Measurements from ENCODE around the gene INSR. TPM values are rescaled to one million over a fixed set of nuclear protein-coding genes. Genes with fewer than 3 reads are reported as not detected.
"Not testable (repeated sequence)": the region's sequence is repeated elsewhere in the genome, so short reads cannot be mapped to it uniquely, and the experiment has no call there.

The INSR gene
- polyA plus RNA-seq, 4 donors: 23.1 to 28.1 (median 26.4) TPM

DNA sequence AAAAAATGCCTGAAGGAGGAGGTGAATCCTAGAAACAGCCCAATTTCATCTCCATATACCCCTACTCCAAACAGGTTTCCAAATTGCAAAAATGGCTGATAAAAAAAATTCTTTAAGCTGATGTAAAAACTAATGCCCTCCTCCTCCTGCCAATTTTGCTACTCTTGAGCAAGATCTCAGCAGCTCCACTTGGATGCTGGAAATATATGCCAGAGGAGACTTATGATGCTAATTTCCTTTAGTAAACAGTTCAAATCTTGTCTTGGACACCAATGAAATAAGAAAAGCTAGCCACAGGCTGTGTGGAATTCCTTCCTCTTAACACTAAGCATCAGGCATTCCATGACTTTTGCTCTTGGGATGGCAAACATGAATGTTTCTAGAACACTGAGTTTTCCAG lies 67.5 kb downstream of the INSR start:
- no peak for DNase-seq (ENCODE audit: low read depth in 4 of 4, low spot score in 3 of 4)

DNA sequence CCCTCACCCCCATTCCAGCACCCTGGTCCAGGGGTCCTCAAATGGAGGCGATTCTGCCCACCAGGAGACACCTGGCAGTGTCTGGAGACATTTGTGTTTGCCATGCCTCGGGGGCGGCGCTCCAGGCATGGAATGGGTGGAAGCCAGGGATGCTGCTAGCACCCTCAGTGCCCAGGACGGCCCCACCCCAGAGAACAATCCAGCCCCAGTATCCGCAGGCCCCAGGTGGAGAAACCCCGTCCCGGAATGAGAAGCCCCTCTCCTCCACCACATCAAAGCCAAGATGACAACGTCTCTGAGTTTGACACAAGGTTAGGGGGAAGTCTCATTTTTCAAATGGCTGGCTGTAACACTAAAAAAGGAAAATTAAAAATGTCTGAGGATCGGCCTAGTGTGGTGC lies 68.5 kb downstream of the INSR start:
- DNase-seq (ENCODE audit: low read depth in 4 of 4, low spot score in 3 of 4): no peak

DNA sequence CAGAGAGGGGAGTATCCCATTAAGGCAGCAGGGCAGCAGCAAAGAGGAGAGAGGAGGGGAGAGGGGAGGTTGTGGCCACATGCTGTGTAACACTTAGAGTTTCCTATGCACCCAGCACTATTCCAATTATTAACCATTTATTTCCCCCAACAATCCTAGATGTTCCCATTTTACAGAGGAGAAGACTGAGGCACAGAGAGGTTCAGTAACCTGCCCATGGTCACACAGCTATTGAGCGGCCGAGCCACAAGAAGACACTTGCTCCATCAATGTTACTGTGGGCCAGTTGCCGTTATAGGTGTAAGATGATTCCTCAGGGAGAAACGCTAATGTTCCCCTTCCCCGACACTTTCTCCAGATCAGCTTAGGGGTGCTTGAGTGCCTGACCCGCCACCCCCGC lies 69.2 kb downstream of the INSR start:
- no peak for DNase-seq (ENCODE audit: low read depth in 4 of 4, low spot score in 3 of 4)

DNA sequence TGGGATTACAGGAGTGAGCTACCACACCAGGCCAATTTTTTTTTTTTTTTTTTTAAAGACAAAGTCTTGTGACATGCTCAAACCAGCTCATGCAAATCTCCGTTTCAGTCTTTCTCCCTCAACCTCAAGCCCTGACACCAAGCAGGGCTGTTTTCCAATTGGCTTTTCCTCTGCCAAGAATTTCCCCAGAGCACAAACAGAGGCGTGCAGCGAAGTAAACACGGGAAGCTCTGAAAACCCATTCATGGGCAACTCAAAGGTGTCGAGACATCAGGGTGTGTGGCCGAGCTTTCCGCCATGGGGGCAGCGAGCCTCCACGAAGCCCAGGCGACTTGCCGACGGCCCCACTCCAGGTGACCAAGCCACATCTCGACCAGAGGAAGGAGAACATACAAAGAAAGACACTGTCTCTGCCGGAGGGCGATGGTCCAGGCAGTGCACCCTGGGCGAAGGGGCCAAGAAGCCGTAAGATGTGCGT lies 70.0 kb downstream of the INSR start:
- DNase-seq (ENCODE audit: low read depth in 4 of 4, low spot score in 3 of 4): no peak

DNA sequence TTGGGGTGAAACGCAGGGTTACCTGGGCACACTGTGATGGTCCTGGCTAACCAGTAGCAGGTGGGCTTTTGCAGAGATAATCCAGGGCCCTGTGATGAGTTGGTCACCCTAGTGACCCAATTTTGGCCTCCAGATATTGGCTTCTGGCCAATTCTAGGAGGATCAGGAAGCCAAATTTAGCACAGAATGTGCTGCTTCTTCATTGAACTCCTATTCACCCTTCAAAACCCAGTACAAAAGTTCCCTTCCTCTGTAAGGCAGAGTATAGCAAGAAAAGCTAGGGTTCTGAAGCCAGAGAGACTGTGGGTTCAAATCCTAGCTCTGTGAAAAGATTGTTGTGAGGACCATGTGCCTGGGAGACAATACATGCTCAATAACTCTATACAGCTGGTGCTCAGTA lies 70.8 kb downstream of the INSR start:
- no peak for DNase-seq (ENCODE audit: low read depth in 4 of 4, low spot score in 3 of 4)

DNA sequence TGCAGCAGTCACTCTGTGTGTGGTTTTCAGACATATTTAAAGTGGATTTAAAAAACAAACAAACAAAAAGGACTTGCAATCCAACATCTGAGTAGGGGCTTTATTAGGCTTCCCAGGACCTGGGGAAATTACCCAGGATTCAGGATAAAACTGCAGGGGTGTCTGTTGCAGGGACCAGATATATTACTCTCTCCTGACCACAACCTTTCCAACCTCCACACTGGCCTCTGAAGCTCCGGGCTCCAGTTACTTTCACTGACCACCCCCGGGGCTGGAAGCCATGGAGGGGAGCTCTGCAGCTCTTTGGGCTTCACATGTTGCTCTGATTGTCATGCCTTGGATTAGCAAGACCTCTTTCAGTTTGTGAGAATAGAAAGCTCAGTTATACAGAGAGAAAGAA lies 75.2 kb downstream of the INSR start:
- no peak for DNase-seq (ENCODE audit: low read depth in 4 of 4, low spot score in 3 of 4)

DNA sequence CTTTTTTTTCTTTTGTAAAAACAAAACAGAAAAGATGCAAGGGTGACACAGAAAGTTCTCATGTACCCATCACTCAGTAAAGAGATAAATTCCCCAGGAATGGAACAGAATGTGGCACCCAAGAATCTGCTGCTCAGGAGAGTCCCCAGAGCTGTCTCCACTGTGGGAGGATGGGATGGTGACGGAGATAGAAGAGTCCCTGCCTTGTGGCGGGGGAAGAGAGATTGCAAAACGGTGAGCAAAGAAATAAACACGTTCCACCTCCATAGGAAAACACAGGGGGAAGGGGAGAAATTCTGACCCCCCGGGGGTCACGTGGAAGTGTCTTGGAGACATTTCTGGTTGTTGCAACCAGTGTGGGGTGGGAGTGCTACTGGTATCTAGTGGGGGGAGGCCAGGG lies 76.4 kb downstream of the INSR start:
- no peak for DNase-seq (ENCODE audit: low read depth in 4 of 4, low spot score in 3 of 4)

DNA sequence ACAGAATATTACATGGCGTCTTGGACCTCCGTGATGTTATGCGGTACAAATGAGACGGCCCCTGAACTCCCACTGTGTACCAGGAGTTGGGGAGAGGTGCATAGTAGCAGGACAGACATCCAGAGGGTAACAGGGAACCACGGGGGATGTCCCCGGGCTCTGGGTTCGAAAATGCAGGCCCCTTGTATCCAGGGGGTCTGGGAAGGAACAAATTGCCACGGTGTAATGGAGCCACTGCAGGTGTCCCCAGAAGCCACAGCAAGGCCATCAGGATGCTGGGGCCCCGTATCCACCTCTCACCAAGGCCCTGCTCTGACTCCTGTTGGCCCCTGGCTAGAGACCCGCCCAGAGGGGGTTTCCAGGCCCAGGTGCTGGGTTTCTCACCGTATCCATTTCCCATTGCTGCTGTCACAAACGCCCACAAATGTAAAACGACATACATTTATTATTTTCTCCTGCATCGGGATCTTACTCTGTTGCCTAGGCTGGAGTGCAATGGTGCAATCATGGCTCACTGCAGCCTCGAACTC lies 77.8 kb downstream of the INSR start:
- no peak for DNase-seq (ENCODE audit: low read depth in 4 of 4, low spot score in 3 of 4)

DNA sequence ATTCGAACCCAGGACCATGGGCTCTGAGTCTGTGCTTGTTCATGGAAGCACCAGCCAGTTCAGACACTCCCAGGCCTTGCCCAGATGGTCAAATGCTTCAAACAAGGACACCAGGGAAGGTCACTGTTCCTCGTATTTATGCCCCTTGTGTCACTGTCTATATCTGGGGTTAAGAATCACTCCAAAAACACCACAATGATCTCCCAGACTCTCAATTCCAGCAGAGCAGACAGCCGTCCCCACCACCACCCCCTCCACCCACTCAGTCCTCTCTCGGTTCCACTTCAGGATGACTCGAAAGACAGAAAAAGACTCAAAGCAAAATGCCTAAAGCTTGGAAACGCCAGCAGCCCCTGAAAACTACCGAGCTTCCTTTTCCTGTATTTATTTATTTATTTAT lies 79.0 kb downstream of the INSR start:
- no peak for DNase-seq (ENCODE audit: low read depth in 4 of 4, low spot score in 3 of 4)

DNA sequence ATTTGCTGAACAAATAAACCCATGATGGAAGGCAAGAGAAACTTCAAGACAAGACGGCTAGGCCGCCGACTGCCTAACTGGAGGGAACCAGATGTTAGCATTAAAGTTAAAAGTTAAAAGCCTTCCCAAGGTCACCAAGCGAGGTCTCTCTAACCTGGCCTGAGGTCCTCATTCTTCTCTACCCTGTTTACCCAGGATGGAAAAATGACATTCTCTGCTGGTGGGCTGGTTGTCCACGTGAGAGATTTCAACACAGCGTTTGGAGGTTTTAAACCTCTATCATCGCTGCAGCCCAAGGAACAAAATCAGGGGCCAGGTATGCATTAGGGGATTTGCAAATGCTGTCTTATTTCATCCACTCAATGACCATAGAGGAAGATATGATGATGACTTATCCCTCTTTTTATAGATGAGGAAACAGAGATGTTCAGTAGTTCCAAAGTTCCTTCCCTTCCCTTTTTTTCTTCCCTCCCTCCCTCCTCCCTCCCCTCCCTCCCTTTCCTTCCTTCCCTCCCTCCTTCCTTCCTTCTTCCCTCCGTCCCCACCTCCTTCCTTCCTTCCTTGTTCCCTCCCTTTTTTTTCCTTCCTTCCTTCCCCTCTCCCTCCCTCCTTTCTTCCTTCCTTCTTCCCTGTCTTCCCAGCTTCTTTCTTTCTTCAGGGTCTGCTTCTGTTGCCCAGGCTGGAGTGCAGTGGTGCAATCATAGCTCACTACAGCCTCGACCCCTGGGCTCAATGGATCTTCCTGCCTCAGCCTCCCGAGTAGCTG lies 79.7 kb downstream of the INSR start:
- DNase-seq (ENCODE audit: low read depth in 4 of 4, low spot score in 3 of 4): no peak

DNA sequence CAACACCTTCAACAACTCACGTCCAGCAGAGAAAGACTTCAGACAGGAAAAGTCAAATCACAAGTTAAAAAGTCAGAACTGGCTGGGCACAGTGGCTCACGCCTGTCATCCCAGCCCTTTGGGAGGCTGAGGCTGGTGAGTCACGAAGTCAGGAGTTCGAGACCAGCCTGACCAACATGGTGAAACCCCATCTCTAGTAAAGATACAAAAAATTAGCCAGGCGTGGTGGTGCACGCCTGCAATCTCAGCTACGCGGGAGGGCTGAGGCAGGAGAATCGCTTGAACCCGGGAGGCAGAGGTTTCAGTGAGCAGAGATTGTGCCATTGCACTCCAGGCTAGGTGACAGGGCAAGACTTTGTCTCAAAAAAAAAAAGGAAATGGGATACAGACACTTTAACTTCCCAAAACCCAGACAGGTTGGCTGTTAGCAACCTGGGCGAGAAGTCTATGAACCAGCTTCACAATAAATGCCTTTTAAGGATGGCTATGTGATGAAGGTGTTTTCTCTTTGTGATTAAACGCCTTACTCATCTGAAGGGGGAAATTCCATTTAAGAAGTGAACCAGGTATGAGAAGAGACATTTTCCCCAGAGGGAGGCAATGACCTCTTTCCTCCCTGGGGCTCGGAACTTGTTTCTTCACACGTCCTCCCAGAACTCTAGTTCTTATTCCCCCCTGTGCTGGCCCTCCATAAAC lies 80.4 kb downstream of the INSR start:
- DNase-seq (ENCODE audit: low read depth in 4 of 4, low spot score in 3 of 4): no peak

DNA sequence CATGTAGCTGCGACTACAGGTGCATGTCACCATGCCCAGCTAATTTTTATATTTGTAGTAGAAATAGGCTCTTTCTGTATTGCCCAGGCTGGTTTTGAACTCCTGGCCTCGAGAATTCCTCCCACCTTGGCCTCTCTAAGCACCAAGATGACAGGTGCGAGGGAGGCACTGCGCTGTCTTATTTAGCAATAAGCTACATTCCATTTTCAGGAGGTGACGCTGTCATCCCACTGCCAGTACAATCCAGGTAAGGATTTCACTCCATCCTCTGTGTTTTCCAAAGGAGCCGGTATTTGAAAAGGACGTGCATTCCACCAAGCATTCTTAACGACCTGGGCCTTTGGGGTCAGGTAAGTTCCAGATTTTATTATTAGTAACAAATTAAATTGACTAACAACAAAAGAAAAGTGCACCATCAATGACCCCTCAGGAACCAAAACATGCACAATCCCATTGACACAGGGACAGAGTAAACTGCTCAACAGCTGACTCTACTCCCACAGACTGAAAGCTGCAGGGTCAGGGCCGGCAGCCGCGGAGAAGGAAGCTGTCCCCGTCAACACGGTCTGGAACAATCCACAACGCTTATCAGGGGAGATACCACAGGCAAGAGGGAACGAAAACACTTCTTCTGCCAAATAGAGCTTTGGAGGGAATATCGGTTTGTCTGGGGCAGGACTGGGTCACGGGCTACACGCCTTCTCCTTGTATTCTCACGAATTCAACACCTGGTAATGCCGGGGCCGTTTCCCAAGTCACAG lies 82.8 kb downstream of the INSR start:
- DNase-seq (ENCODE audit: low read depth in 4 of 4, low spot score in 3 of 4): peak in 3 of 4 donors; percentile 52 to 58 (median 57)

DNA sequence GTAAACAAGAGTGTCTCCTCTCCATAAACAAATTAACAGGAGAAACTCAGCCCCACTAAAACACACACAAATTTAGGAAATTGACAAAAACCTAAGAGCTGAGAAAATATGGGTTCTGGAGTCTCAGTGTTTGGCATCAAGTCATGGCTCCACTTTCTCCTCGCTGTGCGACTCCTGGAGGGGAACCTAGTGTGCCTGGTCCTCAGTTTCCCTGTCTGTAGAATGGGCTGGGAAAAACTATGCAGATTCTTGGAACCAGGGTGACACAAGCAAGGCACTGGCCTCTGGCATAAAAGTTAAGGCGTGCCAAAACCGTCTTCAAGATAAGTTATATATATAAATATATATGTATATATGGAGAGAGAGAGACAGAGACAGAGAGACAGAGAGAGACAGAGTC lies 83.9 kb downstream of the INSR start:
- DNase-seq (ENCODE audit: low read depth in 4 of 4, low spot score in 3 of 4): no peak

DNA sequence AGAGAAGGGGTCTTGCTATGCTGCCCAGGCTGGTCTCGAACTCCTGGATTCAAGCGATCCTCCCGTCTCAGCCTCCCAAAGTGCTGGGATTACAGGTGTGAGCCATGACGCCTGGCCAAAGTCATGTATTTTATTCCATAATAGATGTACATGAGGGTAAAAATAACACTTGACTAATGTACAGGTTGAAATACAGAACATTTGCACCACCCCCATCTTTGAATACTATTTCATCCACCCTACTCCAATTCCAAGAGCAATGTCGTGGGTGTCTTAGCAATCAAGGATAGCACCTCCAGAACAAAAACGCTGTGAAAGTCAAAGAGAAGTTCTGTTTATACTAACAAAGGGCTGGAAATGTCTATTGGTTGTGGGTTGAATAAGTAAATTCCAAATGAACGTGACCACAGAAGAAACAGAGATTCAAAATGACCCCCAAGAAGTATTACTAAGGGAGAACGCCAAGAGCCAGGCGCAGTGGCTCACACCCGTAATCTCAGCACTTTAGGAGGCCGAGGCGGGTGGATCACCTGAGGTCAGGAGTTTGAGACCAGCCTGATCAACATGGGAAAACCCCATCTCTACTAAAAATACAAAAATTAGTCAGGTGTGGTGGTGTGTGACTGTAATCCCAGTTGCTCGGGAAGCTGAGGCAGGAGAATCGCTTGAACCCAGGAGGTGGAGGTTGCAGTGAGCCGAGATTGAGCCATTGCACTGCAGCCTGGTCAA lies 84.5 kb downstream of the INSR start:
- DNase-seq (ENCODE audit: low read depth in 4 of 4, low spot score in 3 of 4): not testable (repeated sequence)

DNA sequence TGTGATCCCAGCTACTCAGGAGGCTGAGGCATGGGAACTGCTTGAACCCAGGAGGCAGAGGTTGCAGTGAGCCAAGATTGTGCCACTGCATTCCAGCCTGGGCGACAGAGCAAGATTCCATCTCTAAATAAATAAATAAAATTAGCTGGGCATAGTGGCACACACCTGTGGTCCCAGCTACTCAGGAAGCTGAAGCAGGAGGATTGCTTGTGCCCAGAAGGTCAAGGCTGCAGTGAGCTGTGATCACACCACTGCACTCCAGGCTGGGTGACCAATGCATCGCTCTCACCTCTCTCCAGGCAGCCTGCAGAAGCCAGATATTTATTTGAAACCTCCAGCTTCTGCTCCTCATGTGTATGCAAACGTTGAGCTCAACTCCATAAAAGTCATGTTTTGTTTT lies 85.2 kb downstream of the INSR start:
- DNase-seq (ENCODE audit: low read depth in 4 of 4, low spot score in 3 of 4): not testable (repeated sequence)

DNA sequence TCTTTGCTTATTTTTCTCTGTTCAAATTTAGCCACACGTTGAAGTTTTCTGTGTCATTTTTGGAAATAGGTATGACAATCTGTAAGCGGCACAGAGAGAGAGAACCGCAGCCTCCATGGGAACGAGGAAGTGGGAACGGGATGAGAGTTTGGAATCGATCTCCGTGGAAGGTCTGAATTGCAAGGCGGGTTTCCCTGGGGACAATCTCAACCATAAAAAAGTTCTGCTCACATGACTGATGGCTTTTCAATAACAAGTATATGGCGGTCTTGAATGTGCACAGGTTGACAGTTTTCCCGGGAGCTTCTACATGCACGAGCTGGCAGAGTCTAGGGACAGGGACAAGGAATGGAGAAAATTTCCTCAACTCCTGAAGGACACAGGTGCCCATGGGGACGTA lies 90.9 kb downstream of the INSR start:
- DNase-seq (ENCODE audit: low read depth in 4 of 4, low spot score in 3 of 4): no peak

DNA sequence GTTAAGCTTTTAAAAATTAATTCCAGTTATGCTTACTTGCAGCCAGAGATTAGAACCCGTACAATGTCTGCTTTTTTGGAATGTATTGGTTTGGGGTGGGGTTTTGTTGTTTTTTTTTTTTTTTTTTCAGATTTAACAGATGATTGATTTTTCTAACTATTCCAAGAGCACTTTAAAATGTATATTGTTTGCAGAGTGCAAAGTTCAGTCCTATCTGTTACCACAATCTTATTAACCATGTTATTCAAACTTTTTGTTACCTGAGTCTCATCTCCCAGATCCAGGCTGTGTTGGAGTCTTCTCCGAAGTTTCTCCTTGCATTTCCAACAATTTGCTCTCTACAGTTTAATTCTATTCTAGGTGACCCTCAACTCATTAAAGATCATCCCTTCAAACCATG lies 91.3 kb downstream of the INSR start:
- DNase-seq (ENCODE audit: low read depth in 4 of 4, low spot score in 3 of 4): no peak

DNA sequence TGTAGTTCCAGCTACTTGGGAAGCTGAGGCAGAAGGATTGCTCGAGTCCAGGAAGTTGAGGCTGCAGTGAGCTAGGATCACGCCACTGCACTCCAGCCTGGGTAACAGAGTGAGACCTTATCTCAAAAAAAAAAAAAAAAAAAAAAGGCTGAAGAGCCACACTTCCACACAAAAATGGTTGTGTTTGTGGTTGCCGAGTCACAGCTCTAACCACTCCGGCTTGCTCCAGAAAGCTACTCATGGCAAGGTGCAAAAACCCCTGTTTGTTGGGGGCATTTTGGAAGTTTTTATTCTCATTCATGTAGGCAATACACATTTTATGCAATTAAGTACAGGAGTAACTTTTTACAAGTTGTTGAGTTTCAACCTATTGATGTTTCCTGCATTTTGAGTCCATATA lies 93.5 kb downstream of the INSR start:
- no peak for DNase-seq (ENCODE audit: low read depth in 4 of 4, low spot score in 3 of 4)

DNA sequence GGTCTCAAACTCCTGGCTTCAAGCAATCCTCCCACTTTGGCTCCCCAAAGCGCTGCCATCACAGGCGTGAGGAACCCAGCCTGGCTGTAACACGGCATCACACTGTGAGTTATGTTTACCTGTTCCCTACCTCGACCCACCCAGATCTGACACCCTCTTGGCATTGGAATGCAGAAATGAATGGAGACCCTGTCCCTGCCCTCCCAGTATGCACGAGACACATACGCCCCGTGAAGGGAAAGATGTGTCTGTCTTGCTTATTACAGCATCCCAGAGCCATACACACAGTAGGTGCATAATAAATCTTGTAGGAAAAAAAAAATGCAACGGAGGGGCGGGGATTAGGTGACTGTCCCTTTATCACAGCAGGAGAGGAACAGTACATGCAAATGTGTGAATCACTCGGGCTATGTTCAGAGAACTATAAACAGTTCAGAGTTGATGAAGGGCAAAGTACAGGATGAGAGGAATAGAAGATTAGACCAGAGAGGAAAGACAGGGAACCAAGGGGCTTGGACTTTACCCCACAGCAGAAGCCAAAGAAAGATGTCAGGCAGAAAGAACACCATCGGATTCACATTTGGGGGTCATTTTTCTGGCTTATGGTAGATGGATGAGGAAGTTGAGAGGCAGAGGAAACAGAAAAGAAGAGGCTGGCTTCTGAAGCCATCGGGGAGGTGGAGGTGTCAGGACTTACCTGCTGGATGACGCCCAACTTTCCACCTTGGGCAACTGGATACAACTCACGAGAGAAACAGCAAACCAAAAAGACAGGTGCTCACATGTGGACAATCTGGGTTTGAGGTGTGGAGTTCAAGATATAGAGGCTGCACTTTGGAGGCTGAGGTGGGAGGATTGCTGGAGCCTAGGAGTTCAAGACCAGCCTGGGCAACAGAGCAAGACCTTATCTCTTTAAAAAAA lies 94.3 kb downstream of the INSR start:
- no peak for DNase-seq (ENCODE audit: low read depth in 4 of 4, low spot score in 3 of 4)

Measured in right renal pelvis (tissue), 4 donors.